NK-92 (cell line): ENCODE measurements around the gene CELF2.
"Not testable (repeated sequence)": the region's sequence is repeated elsewhere in the genome, so short reads cannot be mapped to it uniquely, and the experiment has no call there.

ENCODE experiments used
- DNase-seq: peaks from one replicate; lab custom pipeline; 2025; ENCODE audit not compliant: unreplicated experiment; lab: John Stamatoyannopoulos, UW

The CELF2 gene

DNA sequence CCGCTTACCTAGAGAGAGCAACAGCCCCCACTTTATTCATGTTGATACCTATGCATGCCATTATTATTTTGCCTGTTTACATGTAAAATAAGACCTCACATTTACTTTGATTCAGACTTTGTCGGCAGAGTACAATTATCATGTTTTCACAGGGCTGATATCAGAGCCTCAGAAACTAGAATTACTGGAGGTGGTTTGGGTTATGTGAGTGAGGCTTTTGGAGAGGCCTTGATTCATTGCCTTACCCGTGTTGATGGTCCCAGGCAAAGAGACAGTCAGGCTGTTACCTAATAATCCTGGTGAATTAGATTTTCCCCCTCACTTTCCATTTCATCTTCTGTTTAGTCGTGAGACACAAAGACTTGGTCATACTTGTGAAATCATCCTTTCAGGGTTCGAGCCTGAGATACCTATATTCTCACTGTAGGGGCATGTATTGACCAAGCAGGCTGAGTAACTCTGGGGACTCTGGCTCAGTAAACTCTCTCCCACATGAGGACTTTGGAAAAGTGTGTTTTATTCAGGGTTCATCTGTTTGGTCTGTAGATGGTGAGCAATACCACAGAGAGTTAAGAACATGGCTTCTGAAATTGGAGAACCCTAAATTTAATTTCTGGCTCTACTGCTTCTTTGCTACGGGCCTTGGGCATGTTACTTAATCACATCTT lies 150.9 kb downstream of the CELF2 start:
- no peak for DNase-seq

DNA sequence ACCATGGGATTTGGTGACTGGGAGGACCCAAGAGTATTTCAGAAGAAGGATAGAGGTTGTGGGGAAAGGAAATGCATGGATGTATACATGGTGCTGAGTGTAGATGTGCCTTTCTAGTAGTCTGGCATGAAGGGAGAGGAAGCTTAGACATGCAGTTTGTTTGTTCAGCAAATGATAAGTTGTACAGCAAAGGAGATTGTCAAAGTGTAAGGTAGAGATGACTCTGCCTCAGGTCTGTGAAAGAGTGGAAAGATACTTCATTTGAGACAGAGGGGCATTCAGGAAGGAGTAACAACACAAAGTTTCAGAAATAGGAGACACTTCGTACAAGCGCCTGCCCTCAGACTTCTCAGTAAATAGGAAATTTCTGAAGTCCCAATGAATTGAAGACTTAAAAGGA lies 152.3 kb downstream of the CELF2 start:
- no peak for DNase-seq

DNA sequence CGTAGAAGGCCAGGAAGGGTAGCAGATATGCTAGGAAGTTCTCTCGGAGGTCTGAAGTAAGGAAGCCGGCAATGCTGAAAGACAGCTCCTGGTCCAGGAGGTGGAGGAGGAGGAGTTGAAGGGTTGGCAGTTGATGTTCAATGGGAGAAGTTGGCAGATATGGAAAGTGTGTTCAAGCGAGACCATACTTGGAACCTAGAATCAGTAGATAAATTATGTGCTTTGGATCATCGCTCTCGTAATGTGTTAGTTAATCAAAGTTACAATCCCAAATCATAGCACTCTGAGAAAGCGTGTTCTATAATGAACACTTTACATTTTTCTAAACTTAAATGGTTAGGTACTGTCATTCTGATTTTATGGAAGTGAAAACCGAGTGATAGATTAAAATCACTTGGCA lies 152.9 kb downstream of the CELF2 start:
- no peak for DNase-seq

DNA sequence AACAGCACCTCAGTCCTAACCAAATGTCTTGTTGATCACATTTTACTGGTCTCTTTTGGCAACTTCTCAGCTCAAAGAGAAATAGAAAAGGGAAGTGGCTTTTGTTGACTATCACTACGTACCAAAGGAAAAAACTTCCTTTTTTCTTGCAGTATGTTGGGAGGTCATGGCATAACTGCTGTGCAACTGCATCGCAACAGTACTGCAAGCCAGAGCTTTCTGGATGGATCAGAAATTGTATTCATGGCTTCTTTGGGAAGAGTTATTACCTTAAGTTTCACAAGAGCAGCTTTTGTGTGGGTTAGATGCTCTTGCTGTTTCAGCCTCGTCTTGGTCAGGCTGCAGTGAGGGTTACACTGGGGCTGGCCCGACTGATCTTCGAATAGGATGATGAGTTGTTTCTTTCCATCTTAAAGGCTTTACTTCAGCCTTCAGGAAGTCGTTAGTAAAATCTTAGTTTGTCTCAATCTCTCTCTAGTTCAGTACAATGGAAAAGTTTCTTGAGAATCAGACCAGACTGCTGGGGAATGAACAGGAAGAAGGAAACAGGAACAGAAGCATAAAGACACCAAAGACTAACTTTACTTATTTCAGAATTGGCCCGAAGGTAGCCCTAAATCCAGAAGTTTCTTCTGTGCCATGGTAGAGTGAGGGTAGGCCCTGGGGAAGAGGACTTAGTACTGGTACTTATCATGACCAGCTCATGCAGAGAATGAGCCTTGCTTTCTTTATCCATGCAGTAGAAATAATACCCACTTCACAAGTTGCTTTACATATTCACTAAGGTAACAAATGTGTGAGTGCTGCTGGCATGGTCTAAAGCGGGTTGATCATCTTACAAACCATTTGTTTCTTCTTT lies 153.6 kb downstream of the CELF2 start:
- no peak for DNase-seq

DNA sequence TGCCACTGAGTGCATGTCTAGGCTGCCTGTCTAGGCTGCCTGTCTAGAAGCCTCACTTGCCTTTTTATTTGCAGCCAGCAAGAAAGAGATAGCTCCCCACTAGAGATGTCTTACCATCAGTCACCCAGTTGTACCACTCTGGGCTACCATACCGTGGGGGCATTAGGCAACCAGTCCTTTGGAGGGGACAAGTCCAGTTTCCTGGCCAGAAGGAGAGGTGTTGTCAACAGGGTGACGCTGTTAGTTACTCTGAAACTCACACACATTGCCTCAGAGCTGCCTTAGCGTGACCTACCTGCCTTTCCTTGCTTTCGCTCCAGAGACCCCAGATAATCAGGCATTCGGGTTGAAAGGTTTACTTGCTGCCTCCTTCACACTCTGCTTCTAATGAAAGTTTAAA lies 155.4 kb downstream of the CELF2 start:
- DNase-seq = no peak

DNA sequence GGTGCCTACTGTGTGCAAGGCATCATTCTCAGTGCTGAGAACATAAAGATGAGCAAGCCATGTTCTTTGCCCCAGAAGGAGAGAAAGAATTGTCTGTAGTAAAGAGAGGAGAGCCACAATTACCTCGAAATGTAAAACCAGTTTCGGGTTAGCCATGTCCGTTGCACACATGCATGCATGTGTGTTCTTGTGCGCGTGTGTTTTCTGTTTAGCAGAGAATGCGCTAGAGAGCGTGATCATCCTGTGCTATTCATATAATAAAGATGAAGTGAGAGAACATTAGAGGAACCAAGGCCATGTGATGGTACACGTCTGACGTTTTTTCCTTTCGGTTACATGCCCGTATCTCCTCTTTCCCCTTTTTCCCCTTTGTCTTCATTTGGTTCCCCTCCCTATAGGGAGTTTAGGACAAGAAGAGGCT lies 158.2 kb downstream of the CELF2 start:
- DNase-seq = no peak

DNA sequence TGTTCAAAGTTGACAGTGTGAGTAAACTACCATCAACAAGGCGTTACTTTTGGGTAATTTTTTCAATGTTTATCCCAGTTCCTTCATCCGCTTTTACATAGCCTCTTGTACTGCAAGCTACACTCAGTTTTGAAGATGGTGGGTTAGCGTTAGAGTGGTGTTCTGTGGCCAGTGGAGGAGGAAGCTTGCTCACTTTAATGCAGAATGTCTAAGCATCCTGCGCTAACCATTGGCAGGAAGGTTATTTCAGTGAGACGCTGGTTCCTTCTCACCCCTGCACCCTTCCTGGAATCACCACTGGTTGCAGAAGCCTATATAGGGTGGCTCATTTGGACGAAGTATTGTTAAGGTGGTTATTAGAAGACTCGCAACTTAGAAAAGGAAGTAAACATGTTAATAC lies 159.1 kb downstream of the CELF2 start:
- DNase-seq = no peak

DNA sequence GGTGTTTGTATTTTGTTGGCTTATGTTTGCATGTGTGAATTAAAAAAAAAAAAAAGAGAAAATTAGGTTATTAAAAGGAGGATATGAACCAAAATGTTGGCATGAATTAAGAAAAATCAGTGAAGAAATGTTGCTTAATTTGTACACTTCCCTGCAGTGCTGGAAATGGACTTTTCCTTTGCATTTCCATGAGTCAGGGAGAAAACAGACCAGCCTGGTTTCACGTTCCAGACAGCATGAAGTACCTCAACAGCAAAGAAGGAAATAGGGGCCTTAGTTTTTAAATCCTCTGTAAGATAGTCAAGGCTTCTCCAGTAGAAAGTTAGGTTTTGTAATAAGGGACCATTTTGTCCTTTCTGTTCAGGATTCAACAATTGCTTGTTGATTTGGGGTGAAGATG lies 159.7 kb downstream of the CELF2 start:
- no peak for DNase-seq

DNA sequence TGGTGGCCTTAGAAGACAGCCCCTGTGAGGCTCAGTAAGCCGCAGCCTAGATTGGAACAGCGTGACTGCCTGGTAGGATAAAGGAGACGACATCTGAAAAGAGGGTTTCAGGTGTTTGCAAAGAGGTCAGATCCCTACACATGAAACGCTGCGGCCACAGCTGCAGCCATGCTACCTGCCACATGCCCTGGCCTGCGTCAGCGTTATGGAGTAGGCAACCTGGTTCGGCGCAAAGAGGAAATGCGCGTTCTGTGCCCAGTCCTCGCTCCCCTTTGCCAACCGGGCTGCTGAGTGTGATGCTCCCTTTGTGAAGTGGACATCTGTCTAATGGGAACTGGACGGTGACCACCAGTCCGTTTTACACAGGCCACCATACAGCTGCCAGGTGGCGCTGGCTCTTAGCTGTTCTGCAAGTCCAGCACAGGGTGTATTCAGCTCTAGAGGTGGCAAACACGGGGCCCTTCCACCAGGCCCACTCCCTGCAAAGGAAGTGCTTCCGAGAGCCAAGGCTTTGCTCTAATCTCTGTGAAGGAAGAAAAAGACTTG lies 160.3 kb downstream of the CELF2 start:
- DNase-seq = no peak

DNA sequence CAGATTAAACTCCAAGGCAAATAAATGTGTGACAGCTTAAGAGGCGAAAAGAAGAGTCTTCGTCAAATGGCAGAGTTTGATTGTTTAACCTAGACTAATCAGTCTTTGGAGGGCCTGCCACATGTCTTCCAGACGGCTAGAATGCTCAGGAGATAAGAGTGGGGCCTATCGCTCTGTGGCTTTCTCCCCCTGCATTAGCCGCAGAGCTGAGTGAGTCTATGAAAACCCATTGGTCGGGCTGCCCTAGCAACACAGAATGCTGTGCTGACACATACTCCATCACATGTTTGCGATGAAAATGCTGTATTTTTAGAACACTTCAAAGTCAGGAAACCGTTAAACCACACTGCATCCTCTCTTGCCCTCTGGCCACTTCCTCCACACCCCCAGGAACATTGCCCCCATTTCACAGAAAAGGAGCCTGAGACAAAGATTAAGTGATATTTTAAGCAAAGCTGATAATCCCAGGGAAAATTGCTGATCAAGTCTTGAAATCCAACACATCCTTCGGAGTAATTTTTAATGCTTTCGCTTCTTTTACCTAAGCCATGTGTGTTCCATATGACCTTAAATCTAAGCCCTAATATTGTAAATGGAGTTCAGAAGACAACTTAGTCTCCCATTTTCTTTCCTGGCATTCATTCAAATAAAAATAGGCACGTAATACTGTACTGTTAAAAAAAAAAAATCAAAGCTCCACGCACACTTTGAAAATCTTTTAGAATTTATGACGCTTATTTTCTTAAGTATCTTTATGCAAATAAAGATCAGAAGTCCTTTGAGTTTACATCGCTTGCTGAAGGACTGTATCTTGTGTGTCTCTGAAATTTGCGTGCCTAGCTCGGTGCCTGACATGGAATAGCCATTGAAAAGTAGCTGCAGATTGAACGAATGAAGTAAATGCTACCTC lies 161.2 kb downstream of the CELF2 start:
- DNase-seq = peak; percentile 32

DNA sequence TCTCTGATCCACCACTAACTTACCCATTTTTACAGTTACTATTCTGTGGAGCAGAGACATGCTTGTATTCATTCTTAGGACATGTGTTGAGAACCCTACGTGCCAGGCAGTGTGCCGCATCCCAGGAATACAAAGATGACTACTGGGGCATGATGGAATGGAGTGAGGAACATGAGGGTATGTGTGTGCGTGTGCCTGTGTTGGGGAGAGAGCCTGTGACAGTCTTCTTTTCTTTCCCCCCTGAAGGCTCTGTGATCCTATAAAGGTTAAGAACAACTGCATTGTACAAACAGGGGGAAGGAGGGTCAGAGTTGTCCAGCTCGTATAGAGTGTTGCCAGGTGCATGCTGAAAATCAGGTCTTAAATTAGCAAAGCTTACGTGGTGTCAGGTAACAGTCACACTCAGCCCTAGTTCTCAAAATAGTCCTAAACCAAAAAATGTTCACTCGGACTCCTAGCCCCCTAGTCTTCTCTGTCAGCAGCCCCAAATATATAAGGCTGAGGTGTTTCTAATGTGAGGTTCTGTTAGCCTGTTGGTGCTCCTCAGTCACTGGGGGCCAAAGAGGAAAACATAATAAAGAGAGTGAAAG lies 161.9 kb downstream of the CELF2 start:
- no peak for DNase-seq

DNA sequence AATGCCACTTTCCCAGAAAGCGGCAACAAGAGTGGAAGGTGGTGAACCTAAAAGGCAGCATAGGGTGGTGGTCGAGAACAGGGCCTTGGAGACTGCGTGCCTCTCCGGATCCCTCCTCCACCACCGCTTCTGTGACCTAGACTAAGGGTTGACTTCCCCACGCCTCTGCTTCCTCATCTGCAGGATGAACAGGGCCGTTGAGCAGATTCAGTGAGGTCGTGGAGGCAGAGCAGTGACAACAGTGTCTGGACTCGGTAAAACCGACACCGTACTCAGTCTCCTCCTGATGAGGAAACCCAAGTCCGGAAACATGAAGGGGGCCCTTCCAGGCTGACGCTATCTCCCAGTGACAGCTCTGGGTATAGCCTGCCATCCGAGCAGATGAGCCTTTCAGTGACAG lies 162.6 kb downstream of the CELF2 start:
- DNase-seq = no peak

DNA sequence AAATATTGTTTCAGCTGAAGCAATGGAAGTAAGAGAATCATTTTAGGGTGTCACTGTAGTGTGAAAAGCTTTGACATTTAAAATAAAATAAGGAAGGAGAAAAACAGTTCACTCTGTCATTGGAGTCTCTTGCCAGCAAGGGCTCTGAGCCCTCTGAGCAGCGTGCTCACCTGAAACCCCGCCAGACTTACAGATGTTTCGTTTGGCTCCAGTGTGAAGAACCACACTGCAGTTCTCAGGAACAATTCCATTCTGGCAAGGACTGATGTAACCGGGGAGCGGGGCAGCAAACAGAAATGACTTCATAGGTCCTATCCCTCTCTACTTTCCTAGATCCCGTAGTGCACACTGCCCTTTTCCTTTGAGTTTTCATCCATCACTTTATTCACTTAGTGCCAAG lies 164.3 kb downstream of the CELF2 start:
- no peak for DNase-seq

DNA sequence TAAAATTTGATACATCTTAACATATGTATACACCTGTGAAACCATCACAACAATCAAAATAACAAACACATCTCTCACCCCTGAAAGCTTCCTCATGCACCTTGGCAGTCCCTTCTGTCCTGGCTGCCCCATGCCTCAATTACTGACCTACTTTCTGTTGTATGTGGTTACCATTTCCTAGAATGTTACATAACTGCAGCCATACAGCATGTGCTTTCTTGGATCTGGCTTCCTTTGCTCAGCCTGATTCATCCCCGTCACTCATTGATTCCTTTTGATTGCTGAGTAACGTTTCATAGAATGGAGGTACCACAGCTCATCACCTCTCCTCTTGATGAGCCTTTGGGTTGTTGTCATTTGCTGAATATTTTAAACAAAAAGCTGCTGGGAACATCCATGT lies 165.3 kb downstream of the CELF2 start:
- no peak for DNase-seq

DNA sequence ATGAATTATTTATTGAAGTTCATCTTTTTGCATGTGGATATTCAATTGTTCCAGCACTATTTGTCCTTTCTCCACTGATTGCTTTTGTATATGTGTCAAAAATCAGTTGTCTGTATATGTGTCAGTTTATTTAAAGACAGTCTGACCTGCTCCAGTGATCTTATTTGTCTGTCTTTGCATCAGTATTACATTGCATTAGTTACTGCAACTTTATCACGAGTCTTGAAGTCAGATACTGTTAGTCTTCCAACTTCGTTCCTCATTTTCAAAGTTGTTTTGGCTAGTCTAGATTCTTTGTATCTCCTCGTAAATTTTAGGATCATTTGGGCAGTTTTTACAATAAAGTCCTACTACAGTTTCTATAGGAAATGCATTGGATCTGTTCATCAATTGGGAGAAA lies 166.4 kb downstream of the CELF2 start:
- DNase-seq = no peak

DNA sequence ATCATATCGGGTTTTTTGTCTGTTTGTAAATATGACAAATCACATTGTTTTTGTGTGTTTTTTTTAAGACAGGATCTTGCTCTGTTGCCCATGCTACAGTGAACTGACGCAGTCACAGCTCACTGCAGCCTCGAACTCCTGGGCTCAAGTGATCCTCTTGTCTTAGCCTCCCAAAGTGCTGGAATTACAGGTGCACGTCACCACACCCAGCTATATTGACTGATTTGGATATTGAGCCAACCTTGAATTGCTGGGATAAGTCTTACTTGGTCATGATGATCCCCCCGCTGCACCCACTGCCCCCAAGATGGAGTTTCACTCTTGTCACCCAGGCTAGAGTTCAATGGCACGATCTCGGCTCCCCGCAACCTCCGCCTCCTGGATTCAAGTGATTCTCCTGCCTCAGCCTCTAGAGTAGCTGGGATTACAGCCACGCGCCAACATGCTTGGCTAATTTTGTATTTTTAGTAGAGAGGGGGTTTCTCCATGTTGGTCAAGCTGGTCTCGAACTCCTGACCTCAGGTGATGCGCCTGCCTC lies 167.5 kb downstream of the CELF2 start:
- DNase-seq = not testable (repeated sequence)

DNA sequence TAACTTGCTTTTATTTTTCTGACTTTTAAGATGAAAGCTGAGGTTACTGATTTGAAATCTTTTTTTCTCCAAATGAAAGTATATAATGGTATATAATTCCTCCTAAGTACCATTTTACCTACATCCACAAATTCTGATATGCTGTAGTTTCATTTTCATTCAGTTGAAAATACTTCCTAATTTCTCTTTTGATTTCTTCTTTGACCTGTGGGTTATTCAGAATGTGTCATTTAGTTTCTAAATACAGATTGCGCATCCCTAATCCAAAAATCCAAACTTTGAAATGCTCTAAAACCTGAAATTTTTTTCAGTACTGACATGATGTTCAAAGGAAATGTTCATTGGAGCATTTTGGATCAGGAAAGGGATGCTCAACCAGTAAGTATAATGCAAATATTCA lies 168.7 kb downstream of the CELF2 start:
- no peak for DNase-seq

DNA sequence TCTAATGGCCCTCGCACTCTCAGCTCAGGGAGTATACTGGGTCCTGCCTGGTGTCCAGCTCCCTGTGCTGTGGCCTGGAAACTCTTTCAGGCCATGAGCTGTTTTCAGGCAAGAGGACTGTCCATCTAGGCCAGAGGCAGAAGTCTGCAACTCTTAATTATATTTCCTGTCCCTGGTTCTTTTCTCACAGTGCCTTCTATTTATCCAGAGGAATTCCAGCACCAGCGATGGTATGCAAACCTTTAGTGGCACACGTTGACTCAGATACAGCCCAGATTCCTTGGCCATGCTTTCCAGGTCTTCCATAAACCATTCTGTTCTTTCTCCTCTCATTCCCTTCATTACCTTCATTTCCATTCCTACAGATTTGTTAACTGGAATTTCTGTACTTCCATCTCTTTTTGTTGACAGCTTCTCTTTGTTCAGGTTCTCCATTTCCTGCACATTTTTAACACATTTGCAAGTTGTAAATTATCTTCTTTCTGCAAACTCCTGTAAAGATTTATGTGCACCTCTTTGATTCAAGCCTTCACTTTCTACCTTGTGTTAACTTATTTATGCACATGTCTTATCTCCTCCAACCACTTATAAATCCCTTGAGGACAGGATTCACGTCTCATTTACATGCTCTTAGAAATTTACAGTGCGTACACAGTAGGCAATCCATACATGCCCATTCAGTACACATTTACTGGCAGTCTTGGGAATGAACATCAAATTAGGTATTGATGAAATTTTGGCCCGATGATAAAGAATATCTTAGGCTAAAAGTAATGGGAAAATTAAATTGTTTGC lies 172.1 kb downstream of the CELF2 start:
- no peak for DNase-seq

DNA sequence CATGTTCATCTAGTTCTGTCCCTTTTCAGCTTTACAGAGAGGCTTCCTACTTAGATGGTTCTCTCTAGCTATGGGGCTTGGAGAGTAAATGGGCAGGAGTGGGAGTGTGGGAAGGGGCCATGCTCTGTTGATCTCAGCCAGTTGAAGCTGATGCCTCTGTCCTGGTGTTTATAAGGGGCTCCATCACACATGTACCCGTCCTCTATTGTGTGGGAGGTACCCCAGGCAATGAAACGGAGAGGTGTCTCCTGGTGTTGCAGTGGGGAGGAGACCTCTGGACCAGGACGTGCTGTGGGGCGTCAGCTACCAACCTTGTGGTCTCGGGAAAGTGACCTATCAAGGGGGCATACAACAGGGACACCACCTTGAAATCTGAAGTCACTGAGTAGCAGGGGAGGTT lies 173.5 kb downstream of the CELF2 start:
- no peak for DNase-seq

DNA sequence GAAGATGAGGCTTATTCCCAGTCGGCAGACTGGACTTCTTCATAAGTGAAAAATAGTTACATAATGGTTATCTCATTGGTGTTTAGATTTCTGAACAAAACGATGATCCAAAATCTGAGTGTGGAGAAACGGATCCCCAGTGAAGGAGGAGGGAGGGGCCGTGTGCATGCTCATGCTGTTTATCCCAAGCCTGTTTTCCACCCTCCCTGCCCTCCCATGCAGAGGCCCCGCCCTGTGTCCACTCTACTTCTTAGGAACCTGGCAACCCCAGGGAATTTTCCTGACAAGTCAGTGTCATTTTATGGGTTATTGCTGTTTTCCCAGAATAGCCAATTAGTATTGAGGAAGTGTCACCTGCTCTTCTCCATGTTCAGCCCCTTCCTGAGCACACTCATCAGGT lies 174.0 kb downstream of the CELF2 start:
- no peak for DNase-seq
